Heart left ventricle (tissue), 16 donors: ENCODE results near the gene NFIC. TPM values are rescaled to one million over a fixed set of nuclear protein-coding genes. Genes with fewer than 3 reads are reported as not detected.

Experiments
- ATAC-seq, 4 donors: fragments of 200-7000 bp; cut with Tn5 transposase; one replicate each; pipeline ENCODE4 v1.9.1; 2020 to 2022; ENCODE audit warnings: moderate library complexity in 4 of 4, mild to moderate bottlenecking in 3 of 4, moderate number of reproducible peaks in 1 of 4
- DNase-seq, 5 donors: peaks; one replicate each; pipeline ENCODE4 v3.0.0-alpha.2; 2020
- H3K27ac ChIP-seq, 12 donors: fragments of 200-600 bp; sonication (generic) in 4 of 12; one replicate each; pipeline versions ENCODE4 v1.5.0 to v1.8.0; 2016 to 2022; ENCODE audit warnings: mild to moderate bottlenecking in 2 of 12
- H3K27me3 ChIP-seq, 9 donors: fragments of 200-600 bp; sonication (generic) in 2 of 9; one replicate each; pipeline versions ENCODE4 v1.5.1 to v1.8.0; 2016 to 2022; ENCODE audit warnings: mild to moderate bottlenecking in 3 of 9
- H3K36me3 ChIP-seq, 9 donors: fragments of 200-600 bp; sonication (generic) in 2 of 9; one replicate each; pipeline versions ENCODE4 v1.5.0 to v1.8.0; 2018 to 2022; ENCODE audit warnings: mild to moderate bottlenecking in 2 of 9
- H3K4me1 ChIP-seq, 12 donors: fragments of 200-600 bp; sonication (generic) in 4 of 12; one replicate each; pipeline versions ENCODE4 v1.5.0 to v1.8.0; 2016 to 2022; ENCODE audit warnings: mild to moderate bottlenecking in 3 of 12
- H3K4me3 ChIP-seq, 12 donors: fragments of 200-600 bp; sonication (generic) in 4 of 12; one replicate each; pipeline versions ENCODE4 v1.5.0 to v1.8.0; 2017 to 2022; ENCODE audit warnings: mild to moderate bottlenecking in 9 of 12, moderate library complexity in 4 of 12
- H3K9me3 ChIP-seq, 12 donors: fragments of 200-600 bp; sonication (generic) in 4 of 12; one replicate each; pipeline versions ENCODE4 v1.5.0 to v1.8.0; 2016 to 2022; ENCODE audit warnings: mild to moderate bottlenecking in 1 of 12
- POLR2A ChIP-seq, 2 donors: fragments of 450-650 bp; IDR thresholded peaks; one replicate each; pipeline ENCODE4 v1.6.1; 2017; ENCODE audit warnings: antibody characterized with exemption in 2 of 2, mild to moderate bottlenecking in 2 of 2, moderate library complexity in 2 of 2
- WGBS, 4 donors: extraction: QIAGEN DNeasy Blood & Tissue Kit in 2 of 4; methylation state at CpG; one replicate each; pipeline versions ENCODE4 v1.1.5 to v1.1.7; 2013 to 2018; 5-methylcytosine and 5-hydroxymethylcytosine counted together
- intact Hi-C, 10 donors: fragments of 100-400 bp; cut with DNase I; formaldehyde crosslinking; loops; one replicate each; pipeline versions ENCODE4 v1.11.1 to v1.14.2; 2022
- polyA plus RNA-seq, 2 donors: library from polyadenylated mRNA; stranded (reverse); fragments of 200-250 nt; gene quantifications; one replicate each; pipeline ENCODE4 v1.2.3, GENCODE V29; 2013
- total RNA-seq, 9 donors: library from RNA; depleted of rRNA in 2 of 9; stranded (reverse); fragments of >200 nt in 2 of 9; fragmentation: NEBNext Ultra II Directional in 3 of 9; extraction: Animal tissue kit (Norgen Biotek cat#: 25700) in 3 of 9; gene quantifications; one replicate each; pipeline versions ENCODE4 v1.1.0 to v1.2.4, GENCODE V29; 2016 to 2023
- TF ChIP-seq, protein P1 (sequence below), 12 donors: fragments of 200-600 bp; sonication (generic) in 4 of 12; IDR thresholded peaks; one replicate each; pipeline versions ENCODE4 v1.5.0 to v1.8.0; 2018 to 2022; ENCODE audit warnings: antibody characterized with exemption in 12 of 12, mild to moderate bottlenecking in 5 of 12
- donor health status: ischemic (EF 13 %, LVEDD 7.1; RV severe dilation, severe dysfunction).
- donor health status: healthy with polysubstance abuse.
- donor health status: DM: no; HTN: yes; CAD: no.
- donor health status: DM: no; HTN: no; CAD: no.
- donor health status: ischemic (EF 25% LVEDD 6.9; RV normal size, moderate dysfunction).
- donor health status: ischemic (EF 25% LVEDD 5.7; RV mildly dilated, moderate dysfunction).
- donor health status: healthy.
- donor health status: DM: yes; HTN: yes; CAD: no.
- donor health status: ischemic (EF 35%, LVEDD 5.7; RV mildly dilated, moderate dysfunction).
- donor health status: nonischemic (EF 11% LVEDD 7.7; RV severe dilation, severe dysfunction).
- donor health status: DM: yes; HTN: yes; CAD: no.
- donor health status: PGD.
- donor health status: ischemic (EF 29% LVEDD 5.4; RV normal size, mild dysfunction).
- donor health status: nonischemic (EF 23%, LVEDD 6.1; RV moderate dilation, normal function).

The NFIC gene
- total and polyA plus RNA-seq, 11 donors: 107 to 267 (median 159) TPM

GRCh38 chr19:3386447-3387234 is 20.3 kb downstream of the NFIC start:
- peak; percentile 66 to 82 (median 70) for ATAC-seq
- Histone ChIP-seq H3K4me3 (no peak overlapping the region), H3K27me3 (no peaks in the 10 kb centered on the region), H3K36me3 (peaks cover 0 to 28% (median 9%) of the 10 kb centered on the region in 9 donors), H3K27ac (peak overlapping the region; percentile 15 to 100 (median 81)), H3K4me1 (peaks cover 10 to 89% (median 85%) of the 10 kb centered on the region in 12 donors), H3K9me3 (no peaks in the 10 kb centered on the region)
- TF ChIP-seq, protein P1, sequence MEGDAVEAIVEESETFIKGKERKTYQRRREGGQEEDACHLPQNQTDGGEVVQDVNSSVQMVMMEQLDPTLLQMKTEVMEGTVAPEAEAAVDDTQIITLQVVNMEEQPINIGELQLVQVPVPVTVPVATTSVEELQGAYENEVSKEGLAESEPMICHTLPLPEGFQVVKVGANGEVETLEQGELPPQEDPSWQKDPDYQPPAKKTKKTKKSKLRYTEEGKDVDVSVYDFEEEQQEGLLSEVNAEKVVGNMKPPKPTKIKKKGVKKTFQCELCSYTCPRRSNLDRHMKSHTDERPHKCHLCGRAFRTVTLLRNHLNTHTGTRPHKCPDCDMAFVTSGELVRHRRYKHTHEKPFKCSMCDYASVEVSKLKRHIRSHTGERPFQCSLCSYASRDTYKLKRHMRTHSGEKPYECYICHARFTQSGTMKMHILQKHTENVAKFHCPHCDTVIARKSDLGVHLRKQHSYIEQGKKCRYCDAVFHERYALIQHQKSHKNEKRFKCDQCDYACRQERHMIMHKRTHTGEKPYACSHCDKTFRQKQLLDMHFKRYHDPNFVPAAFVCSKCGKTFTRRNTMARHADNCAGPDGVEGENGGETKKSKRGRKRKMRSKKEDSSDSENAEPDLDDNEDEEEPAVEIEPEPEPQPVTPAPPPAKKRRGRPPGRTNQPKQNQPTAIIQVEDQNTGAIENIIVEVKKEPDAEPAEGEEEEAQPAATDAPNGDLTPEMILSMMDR (IDR thresholded peaks at IDR 0.05): no peak
- TF ChIP-seq POLR2A (IDR thresholded peaks at IDR 0.05): no peak
- peak; percentile 63 to 83 (median 76) for DNase-seq
- 66 to 74% (median 71%) methylated on average over 24 to 25 of the region's 25 CpGs for WGBS, 4 donors
- intact Hi-C loops: no loop called here

- ATAC-seq: peak; percentile 79 to 87 (median 82)
- Histone ChIP-seq H3K36me3 (peaks cover 0 to 18% (median 0%) of the 10 kb centered on the region in 9 donors), H3K4me1 (peaks cover 10 to 86% (median 74%) of the 10 kb centered on the region in 12 donors), H3K27ac (peak overlapping the region; percentile 15 to 100 (median 81)), H3K9me3 (no peaks in the 10 kb centered on the region), H3K4me3 (peak overlapping the region in 2 of 12 donors; percentile 5 to 8), H3K27me3 (no peaks in the 10 kb centered on the region)
- TF ChIP-seq POLR2A (IDR thresholded peaks at IDR 0.05): peak in 1 of 2 donors; percentile 26
- TF ChIP-seq, protein P1 (IDR thresholded peaks at IDR 0.05): no peak
- DNase-seq: peak; percentile 83 to 92 (median 89)
- intact Hi-C loops: no loop called here
- WGBS, 4 donors: 46 to 69% (median 53%) methylated on average over 32 to 42 of the region's 42 CpGs
These were observed 21.5 kb downstream of the NFIC start for GRCh38 chr19:3387645-3388589.

- no peak for DNase-seq
- intact Hi-C loops: no loop called here
- no peak for ATAC-seq
- Histone ChIP-seq H3K36me3 (peaks cover 0 to 14% (median 0%) of the 10 kb centered on the region in 9 donors), H3K27ac (peak overlapping the region in 8 of 12 donors; percentile 33 to 100 (median 86)), H3K4me1 (peaks cover 10 to 71% (median 60%) of the 10 kb centered on the region in 12 donors), H3K4me3 (no peak overlapping the region), H3K27me3 (no peaks in the 10 kb centered on the region), H3K9me3 (no peaks in the 10 kb centered on the region)
- 91 to 98% (median 93%) methylated on average over 8 to 9 of the region's 9 CpGs for WGBS, 4 donors
- no peak for TF ChIP-seq POLR2A (IDR thresholded peaks at IDR 0.05)
- TF ChIP-seq, protein P1 (IDR thresholded peaks at IDR 0.05): no peak
These were observed 23.0 kb downstream of the NFIC start for GRCh38 chr19:3389446-3389778.
